T-helper 17 cell (primary cell): ENCODE data around the gene DNAAF2. TPM values are rescaled to one million over a fixed set of nuclear protein-coding genes. Genes with fewer than 3 reads are reported as not detected.
"Not testable (repeated sequence)": the region's sequence is repeated elsewhere in the genome, so short reads cannot be mapped to it uniquely, and the experiment has no call there.

ENCODE experiments used
- ATAC-seq: fragments of 150-1000 bp; cut with Tn5 transposase; 2 replicates; pipeline ENCODE4 v1.10.0; 2021; ENCODE audit warnings: mild to moderate bottlenecking, moderate library complexity
- DNase-seq, 3 donors: peaks; one replicate each; pipeline versions ENCODE4 v3.0.0 to v3.0.0-alpha.2; 2020 to 2021
- H3K9me3 ChIP-seq: one replicate; pipeline ENCODE4 v1.7.0; 2013; ENCODE audit warnings: low read length, mild to moderate bottlenecking; ENCODE audit not compliant: control insufficient read depth, poor library complexity, severe bottlenecking
- H3K27ac Mint-ChIP-seq: one replicate; pipeline ENCODE4 v1.8.0; 2022; ENCODE audit warnings: mild to moderate bottlenecking, moderate library complexity, mixed read lengths
- H3K27me3 Mint-ChIP-seq: one replicate; pipeline ENCODE4 v1.8.0; 2022; ENCODE audit warnings: mixed read lengths
- H3K36me3 Mint-ChIP-seq: one replicate; pipeline ENCODE4 v1.8.0; 2022; ENCODE audit warnings: low read depth, mixed read lengths
- H3K4me1 Mint-ChIP-seq: one replicate; pipeline ENCODE4 v1.8.0; 2022; ENCODE audit warnings: mild to moderate bottlenecking, mixed read lengths
- H3K4me3 Mint-ChIP-seq: one replicate; pipeline ENCODE4 v1.8.0; 2022; ENCODE audit warnings: mild to moderate bottlenecking, moderate library complexity, mixed read lengths
- total RNA-seq, 4 donors: library from RNA in 2 of 4; stranded (reverse) in 2 of 4; gene quantifications; one replicate each; pipeline ENCODE4 v1.2.3 and lab custom pipeline; 2022 to 2026

The DNAAF2 gene, protein sequence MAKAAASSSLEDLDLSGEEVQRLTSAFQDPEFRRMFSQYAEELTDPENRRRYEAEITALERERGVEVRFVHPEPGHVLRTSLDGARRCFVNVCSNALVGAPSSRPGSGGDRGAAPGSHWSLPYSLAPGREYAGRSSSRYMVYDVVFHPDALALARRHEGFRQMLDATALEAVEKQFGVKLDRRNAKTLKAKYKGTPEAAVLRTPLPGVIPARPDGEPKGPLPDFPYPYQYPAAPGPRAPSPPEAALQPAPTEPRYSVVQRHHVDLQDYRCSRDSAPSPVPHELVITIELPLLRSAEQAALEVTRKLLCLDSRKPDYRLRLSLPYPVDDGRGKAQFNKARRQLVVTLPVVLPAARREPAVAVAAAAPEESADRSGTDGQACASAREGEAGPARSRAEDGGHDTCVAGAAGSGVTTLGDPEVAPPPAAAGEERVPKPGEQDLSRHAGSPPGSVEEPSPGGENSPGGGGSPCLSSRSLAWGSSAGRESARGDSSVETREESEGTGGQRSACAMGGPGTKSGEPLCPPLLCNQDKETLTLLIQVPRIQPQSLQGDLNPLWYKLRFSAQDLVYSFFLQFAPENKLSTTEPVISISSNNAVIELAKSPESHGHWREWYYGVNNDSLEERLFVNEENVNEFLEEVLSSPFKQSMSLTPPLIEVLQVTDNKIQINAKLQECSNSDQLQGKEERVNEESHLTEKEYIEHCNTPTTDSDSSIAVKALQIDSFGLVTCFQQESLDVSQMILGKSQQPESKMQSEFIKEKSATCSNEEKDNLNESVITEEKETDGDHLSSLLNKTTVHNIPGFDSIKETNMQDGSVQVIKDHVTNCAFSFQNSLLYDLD
- total RNA-seq (10 to 100 TPM; 25.7 to 34.0 TPM), total RNA-seq (lab: John Stamatoyannopoulos, UW) (16.2 to 60.5 reads per million in 2 donors)

DNA sequence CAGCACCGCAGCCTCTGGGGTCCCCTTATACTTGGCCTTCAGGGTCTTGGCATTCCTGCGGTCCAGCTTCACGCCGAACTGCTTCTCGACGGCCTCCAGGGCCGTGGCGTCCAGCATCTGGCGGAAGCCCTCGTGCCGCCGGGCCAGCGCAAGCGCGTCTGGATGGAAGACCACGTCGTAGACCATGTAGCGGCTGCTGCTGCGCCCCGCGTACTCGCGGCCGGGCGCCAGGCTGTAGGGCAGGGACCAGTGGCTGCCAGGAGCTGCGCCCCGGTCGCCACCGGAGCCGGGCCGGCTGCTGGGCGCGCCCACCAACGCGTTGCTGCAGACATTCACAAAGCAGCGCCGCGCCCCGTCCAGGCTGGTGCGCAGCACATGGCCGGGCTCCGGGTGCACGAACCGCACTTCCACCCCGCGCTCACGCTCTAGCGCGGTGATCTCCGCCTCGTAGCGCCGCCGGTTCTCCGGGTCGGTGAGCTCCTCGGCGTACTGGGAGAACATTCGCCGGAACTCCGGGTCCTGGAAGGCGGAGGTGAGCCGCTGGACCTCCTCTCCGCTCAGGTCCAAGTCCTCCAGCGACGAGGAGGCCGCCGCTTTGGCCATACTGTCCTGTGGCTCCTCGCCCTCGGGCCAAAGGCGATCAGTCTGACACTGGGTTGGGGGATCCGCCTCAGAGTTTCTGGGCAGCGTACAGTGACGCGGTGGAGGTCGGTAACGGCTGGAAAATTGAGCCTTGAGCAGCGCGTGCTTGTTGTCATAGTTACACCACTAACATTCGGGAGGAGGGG is at the start of gene DNAAF2:
Gene DNAAF2, minus strand, starts transcription at position 698 of the 788 bp plus-strand sequence. Its CDS starts 95 bp downstream, at position 603.
- DNase-seq (peak; percentile 51 to 63 (median 55)), ATAC-seq (peak; percentile 48)
- peaks cover 9% of the 10 kb centered on the region for H3K36me3 Mint-ChIP-seq
- H3K27ac Mint-ChIP-seq, result peak within 1 kb of the TSS; percentile 98
- peak within 1 kb of the TSS; percentile 97 for H3K4me3 Mint-ChIP-seq
- no peaks in the 10 kb centered on the region for H3K9me3 ChIP-seq
- H3K4me1 Mint-ChIP-seq, result peaks cover 41% of the 10 kb centered on the region
- no peaks in the 10 kb centered on the region for H3K27me3 Mint-ChIP-seq

DNA sequence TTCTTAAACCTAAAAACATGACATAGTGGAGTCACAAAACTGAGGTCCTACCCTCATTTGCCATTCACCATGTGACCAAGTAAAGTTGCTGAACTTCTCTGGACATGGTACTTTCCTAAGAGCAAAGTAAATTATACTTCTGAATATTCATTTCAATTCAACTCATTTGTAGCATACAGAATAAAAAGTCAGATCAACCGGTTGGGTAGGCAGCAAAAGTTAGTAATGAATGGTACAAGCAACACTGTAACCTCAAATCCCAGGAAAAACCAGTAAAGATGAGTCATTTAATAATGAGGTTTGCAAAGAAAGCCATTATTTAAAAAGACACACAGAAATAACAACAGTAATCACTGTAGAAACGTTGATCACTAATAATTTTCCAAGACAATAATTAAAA is 44.2 kb upstream of the DNAAF2 start:
- ATAC-seq, result no peak
- H3K36me3 Mint-ChIP-seq, result no peaks in the 10 kb centered on the region
- no peak for DNase-seq
- no peaks in the 10 kb centered on the region for H3K27me3 Mint-ChIP-seq
- H3K9me3 ChIP-seq, result no peaks in the 10 kb centered on the region
- H3K4me3 Mint-ChIP-seq, result no peak overlapping the region
- peaks cover 3% of the 10 kb centered on the region for H3K4me1 Mint-ChIP-seq
- no peak overlapping the region for H3K27ac Mint-ChIP-seq

DNA sequence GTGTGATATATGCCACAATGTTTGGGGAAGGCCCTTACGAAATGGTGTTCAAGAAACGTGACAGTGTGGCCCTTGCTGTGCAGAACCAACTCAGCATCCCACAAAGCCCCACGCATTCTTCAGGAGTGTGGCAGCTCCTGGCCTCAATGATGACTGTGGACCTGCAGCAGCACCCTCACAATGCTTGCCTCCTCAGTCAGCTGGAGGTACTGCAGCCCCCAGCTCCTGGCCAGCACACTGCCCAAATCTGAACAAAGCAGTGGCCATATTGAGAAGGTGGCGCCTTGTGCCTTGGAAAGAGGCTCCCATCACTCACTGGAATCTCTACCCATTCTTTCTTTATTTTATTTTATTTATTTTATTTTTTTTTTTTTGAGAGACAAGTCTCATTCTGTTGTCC is 42.6 kb upstream of the DNAAF2 start:
- ATAC-seq, result peak; percentile 57
- DNase-seq, result no peak
- no peaks in the 10 kb centered on the region for H3K9me3 ChIP-seq
- no peak overlapping the region for H3K4me3 Mint-ChIP-seq
- no peaks in the 10 kb centered on the region for H3K4me1 Mint-ChIP-seq
- H3K27ac Mint-ChIP-seq, result no peak overlapping the region
- no peaks in the 10 kb centered on the region for H3K27me3 Mint-ChIP-seq
- H3K36me3 Mint-ChIP-seq, result peaks cover 2% of the 10 kb centered on the region

DNA sequence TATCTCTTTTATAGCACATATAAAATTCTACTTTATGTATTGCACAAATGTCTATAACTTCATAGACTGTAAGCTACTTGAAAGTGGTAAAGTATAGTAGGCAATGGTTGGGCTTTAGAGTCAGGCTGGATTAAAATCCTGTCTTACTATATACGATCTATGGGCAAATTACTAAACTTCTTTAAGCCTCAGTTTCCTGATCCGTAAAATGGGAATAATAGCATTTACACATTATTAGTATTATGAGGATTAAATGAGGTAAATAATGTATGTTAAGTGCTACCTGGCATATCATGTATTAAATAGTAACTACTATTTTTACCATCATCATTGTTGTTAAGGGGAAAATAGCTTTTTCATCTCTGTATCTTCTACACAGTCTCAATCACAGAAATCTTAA is 38.5 kb upstream of the DNAAF2 start:
- DNase-seq, result no peak
- no peaks in the 10 kb centered on the region for H3K27me3 Mint-ChIP-seq
- H3K4me1 Mint-ChIP-seq, result no peaks in the 10 kb centered on the region
- no peak overlapping the region for H3K4me3 Mint-ChIP-seq
- peaks cover 2% of the 10 kb centered on the region for H3K36me3 Mint-ChIP-seq
- ATAC-seq, result no peak
- no peak overlapping the region for H3K27ac Mint-ChIP-seq
- no peaks in the 10 kb centered on the region for H3K9me3 ChIP-seq

DNA sequence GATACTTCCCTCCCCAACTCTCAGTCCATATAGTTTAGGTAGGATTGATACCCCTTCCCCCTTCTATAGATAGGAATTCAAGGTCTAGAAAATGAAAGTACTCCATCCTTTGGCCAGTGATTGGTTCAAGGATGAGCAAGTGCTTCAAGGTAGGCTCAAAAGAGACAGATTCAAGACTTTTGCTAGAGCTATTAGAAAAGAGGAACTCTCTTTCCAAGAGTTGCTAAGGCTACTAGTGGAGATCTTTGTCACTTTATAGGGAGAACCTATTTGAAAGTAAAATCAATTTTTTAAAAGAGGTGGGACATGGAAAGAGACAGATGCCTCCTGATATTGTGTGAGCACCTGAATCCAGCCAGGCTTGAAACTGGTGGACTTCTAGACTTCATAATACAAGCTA is 35.4 kb upstream of the DNAAF2 start:
- ATAC-seq, result no peak
- H3K4me1 Mint-ChIP-seq, result no peaks in the 10 kb centered on the region
- H3K4me3 Mint-ChIP-seq, result no peak overlapping the region
- peaks cover 2% of the 10 kb centered on the region for H3K36me3 Mint-ChIP-seq
- no peak for DNase-seq
- H3K27ac Mint-ChIP-seq, result no peak overlapping the region
- no peaks in the 10 kb centered on the region for H3K27me3 Mint-ChIP-seq
- H3K9me3 ChIP-seq, result no peaks in the 10 kb centered on the region

DNA sequence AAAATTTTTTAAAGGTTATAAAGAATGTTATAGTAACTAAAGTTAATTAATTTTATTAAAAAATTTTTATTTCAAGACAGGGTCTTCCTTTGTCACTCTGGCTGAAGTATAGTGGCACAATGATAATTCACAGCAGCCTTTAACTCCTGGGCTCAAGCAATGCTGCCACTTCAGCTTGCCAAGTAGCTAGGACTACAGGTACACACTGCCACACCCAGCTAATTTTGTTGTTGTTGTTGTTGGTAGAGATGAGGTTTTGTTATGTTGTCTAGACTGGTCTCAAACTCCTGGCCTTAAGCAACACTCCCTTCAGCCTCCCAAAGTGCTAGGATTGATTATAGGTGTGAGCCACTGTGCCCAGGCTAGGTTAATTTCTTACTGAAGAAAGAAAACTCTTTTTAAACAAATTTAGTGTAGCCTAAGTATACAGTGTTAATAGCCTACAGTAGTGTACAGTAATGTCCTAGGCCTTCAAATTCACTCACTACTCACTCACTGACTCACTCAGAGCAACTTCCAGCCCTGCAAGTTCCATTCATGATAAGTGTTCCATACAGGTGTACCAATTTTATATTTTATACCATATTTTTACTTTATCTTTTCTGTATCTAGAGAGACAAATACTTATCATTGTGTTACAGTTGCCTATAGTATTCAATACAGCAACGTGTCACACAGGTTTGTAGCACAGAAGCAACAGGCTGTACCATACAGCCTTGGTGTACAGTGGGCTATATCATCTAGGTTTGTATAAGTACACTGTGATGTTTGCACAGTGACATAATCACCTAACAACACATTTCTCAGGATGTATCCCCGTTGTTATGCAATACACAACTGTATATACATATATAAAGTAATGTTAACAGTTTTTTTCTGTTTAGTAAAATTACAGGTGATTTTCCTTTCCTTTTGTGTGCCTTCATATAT is 24.7 kb upstream of the DNAAF2 start:
- DNase-seq, result no peak
- ATAC-seq, result no peak
- Mint-ChIP-seq H3K4me1 (no peaks in the 10 kb centered on the region), H3K4me3 (no peak overlapping the region), H3K27ac (no peak overlapping the region), H3K36me3 (no peaks in the 10 kb centered on the region), H3K27me3 (no peaks in the 10 kb centered on the region)
- no peaks in the 10 kb centered on the region for H3K9me3 ChIP-seq

DNA sequence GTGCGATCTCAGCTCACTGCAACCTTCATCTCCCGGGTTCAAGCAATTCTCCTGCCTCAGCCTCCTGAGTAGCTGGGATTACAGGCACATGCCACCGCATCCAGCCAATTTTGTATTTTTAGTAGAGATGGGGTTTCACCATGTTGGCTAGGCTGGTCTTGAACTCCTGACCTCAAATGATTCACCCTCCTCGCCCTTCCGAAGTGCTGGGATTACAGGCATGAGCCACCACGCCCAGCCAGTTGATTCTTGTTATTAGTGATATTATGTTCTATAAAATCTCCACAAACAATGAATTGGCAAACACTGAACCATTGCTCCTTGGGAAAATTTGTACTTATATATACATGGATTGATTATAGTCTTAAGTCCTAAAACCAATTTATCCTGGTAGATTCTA is 22.5 kb upstream of the DNAAF2 start:
- H3K36me3 Mint-ChIP-seq, H3K27ac Mint-ChIP-seq, H3K27me3 Mint-ChIP-seq, H3K9me3 ChIP-seq, ATAC-seq, H3K4me3 Mint-ChIP-seq, H3K4me1 Mint-ChIP-seq, DNase-seq: not testable (repeated sequence)

DNA sequence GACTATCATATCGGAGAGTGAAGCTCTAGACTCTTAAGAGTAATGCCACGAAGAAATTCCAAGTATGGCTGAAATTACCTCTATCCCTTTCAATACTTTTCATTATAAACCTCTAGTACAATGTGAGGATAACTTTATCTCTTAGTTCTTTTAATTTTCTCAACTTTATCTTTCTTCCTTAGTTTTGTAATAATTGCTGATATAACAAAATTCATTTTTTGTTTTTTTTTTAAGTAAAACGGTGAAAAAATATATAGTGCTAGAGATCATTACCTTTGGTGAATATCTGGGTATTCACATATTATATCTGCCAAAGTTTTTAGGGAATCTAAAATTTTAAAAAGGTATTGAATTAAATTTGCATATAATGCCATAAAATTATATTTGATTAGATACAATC is 19.5 kb upstream of the DNAAF2 start:
- H3K36me3 Mint-ChIP-seq, result peaks cover 6% of the 10 kb centered on the region
- no peak overlapping the region for H3K4me3 Mint-ChIP-seq
- no peak for ATAC-seq
- H3K27ac Mint-ChIP-seq, result no peak overlapping the region
- H3K4me1 Mint-ChIP-seq, result peaks cover 5% of the 10 kb centered on the region
- DNase-seq, result no peak
- no peaks in the 10 kb centered on the region for H3K9me3 ChIP-seq
- no peaks in the 10 kb centered on the region for H3K27me3 Mint-ChIP-seq

DNA sequence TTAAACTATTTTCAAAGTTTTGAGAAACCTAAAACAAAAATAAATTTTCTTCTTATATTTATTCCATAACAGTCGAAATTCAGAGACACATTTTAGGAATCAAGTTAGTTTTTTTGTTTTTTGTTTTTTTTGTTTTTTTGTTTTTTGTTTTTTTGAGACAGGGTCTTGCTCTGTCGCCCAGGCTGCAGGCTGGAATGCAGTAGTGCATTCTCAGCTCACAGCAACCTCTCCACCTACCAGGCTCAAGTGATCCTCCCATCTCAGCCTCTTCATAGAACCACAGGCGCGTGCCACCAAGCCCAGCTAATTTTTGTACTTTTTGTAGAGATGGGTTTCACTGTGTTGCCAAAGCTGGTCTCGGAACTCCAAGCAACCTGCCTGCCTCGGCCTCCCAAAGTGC is 18.5 kb upstream of the DNAAF2 start:
- peaks cover 5% of the 10 kb centered on the region for H3K4me1 Mint-ChIP-seq
- no peak overlapping the region for H3K27ac Mint-ChIP-seq
- H3K4me3 Mint-ChIP-seq, result no peak overlapping the region
- DNase-seq, result no peak
- H3K9me3 ChIP-seq, result no peaks in the 10 kb centered on the region
- H3K27me3 Mint-ChIP-seq, result no peaks in the 10 kb centered on the region
- no peak for ATAC-seq
- H3K36me3 Mint-ChIP-seq, result peaks cover 6% of the 10 kb centered on the region

DNA sequence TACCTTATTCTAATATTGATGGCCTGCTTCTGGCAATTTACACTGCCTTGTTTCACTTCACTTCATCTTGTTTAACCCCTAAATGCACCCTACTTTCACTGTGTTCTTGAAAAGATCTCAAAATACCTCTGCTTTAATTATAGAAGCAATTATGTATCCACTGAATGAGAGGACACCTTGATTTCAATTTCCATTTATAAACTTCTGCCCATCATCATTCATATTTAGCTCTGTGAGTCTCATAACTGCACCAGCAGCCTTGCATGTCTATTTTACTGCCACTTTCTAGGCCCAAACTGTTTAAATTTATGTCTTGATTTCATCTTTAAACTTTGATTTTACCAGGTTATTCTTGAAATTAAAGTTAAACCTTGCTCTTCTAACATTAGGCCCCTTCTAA is 7.1 kb upstream of the DNAAF2 start:
- H3K36me3 Mint-ChIP-seq, result peaks cover 15% of the 10 kb centered on the region

DNA sequence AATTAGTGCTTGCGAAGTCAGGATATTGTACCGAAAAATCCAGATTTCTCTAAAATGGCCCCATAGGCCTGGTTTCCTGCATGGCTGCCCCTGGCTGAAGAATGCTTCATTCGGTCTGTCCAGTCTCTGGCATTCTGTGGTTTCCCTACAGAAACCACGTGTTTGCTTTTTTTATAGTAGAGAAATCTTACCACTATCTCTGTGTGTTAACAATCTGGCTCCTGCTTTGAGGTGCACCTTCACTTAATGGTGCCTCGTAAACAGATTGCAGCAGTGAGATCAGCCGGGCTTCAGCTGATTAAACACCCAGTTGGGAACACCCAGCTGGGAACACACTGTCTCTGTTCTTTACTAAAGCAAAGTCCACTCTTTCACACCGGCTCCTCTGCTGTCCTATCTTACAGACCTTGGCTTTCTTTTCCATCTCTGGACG is 6.7 kb upstream of the DNAAF2 start:
- Mint-ChIP-seq H3K36me3 (peaks cover 15% of the 10 kb centered on the region), H3K4me3 (no peak overlapping the region), H3K27me3 (no peaks in the 10 kb centered on the region), H3K4me1 (peaks cover 27% of the 10 kb centered on the region), H3K27ac (peak overlapping the region; percentile 85)
- DNase-seq, result no peak
- ATAC-seq, result no peak
- no peaks in the 10 kb centered on the region for H3K9me3 ChIP-seq

More for the DNA sequence above, 7.1 kb upstream of the DNAAF2 start:
- peaks cover 27% of the 10 kb centered on the region for H3K4me1 Mint-ChIP-seq
- no peak for ATAC-seq
- no peaks in the 10 kb centered on the region for H3K9me3 ChIP-seq
- peak overlapping the region; percentile 85 for H3K27ac Mint-ChIP-seq
- H3K4me3 Mint-ChIP-seq, result peak overlapping the region; percentile 16
- no peaks in the 10 kb centered on the region for H3K27me3 Mint-ChIP-seq
- DNase-seq, result no peak
